Muscle layer of duodenum (tissue), 2 donors: ENCODE data around the gene LIMS4.
"Not testable (repeated sequence)": the region's sequence is repeated elsewhere in the genome, so short reads cannot be mapped to it uniquely, and the experiment has no call there.

Experiments
- H3K27ac ChIP-seq: one replicate; pipeline ENCODE4 v1.7.0; 2013; ENCODE audit warnings: mild to moderate bottlenecking, low read length
- H3K27me3 ChIP-seq: one replicate; pipeline ENCODE4 v1.7.0; 2013; ENCODE audit warnings: low read depth, mild to moderate bottlenecking, control low read depth, low read length
- H3K36me3 ChIP-seq, 2 donors: one replicate each; pipeline ENCODE4 v1.7.0; 2013; ENCODE audit warnings: low read length in 2 of 2, control low read depth in 1 of 2, mild to moderate bottlenecking in 1 of 2; ENCODE audit not compliant: insufficient read depth in 2 of 2, control insufficient read depth in 1 of 2
- H3K4me1 ChIP-seq, 2 donors: one replicate each; pipeline ENCODE4 v1.7.0; 2013; ENCODE audit warnings: low read length in 2 of 2, mild to moderate bottlenecking in 2 of 2, control low read depth in 1 of 2, moderate library complexity in 1 of 2; ENCODE audit not compliant: insufficient read depth in 2 of 2, control insufficient read depth in 1 of 2
- H3K4me3 ChIP-seq, 2 donors: one replicate each; pipeline ENCODE4 v1.7.0; 2013; ENCODE audit warnings: low read length in 2 of 2, low read depth in 1 of 2, mild to moderate bottlenecking in 1 of 2
- H3K9me3 ChIP-seq, 2 donors: one replicate each; pipeline ENCODE4 v1.7.0; 2013; ENCODE audit warnings: low read length in 2 of 2, control low read depth in 1 of 2, mild to moderate bottlenecking in 1 of 2; ENCODE audit not compliant: control insufficient read depth in 1 of 2
- donor health status: healthy.

LIMS4 gene

GRCh38 chr2:110446644-110447043 is 26.0 kb downstream of the LIMS4 start:
- H3K9me3 ChIP-seq, H3K27ac ChIP-seq, H3K4me3 ChIP-seq, H3K27me3 ChIP-seq, H3K36me3 ChIP-seq, H3K4me1 ChIP-seq: not testable (repeated sequence)

GRCh38 chr2:110443305-110444005 is 29.2 kb downstream of the LIMS4 start:
- H3K4me1 ChIP-seq, H3K9me3 ChIP-seq, H3K27ac ChIP-seq, H3K27me3 ChIP-seq, H3K36me3 ChIP-seq, H3K4me3 ChIP-seq: not testable (repeated sequence)

- not testable (repeated sequence) for H3K36me3 ChIP-seq, H3K27me3 ChIP-seq, H3K27ac ChIP-seq, H3K4me1 ChIP-seq, H3K9me3 ChIP-seq, H3K4me3 ChIP-seq
These were observed 30.7 kb downstream of the LIMS4 start for GRCh38 chr2:110441905-110442304.

- not testable (repeated sequence) for H3K27me3 ChIP-seq, H3K27ac ChIP-seq, H3K9me3 ChIP-seq, H3K4me1 ChIP-seq, H3K36me3 ChIP-seq, H3K4me3 ChIP-seq
These were observed 38.1 kb downstream of the LIMS4 start for GRCh38 chr2:110434565-110434964.

- not testable (repeated sequence) for H3K27ac ChIP-seq, H3K9me3 ChIP-seq, H3K36me3 ChIP-seq, H3K4me3 ChIP-seq, H3K4me1 ChIP-seq, H3K27me3 ChIP-seq
These were observed 46.9 kb downstream of the LIMS4 start for GRCh38 chr2:110425725-110426124.

GRCh38 chr2:110424421-110424820 is 48.2 kb downstream of the LIMS4 start:
- not testable (repeated sequence) for H3K27me3 ChIP-seq, H3K9me3 ChIP-seq, H3K4me3 ChIP-seq, H3K36me3 ChIP-seq, H3K4me1 ChIP-seq, H3K27ac ChIP-seq

- not testable (repeated sequence) for H3K36me3 ChIP-seq, H3K4me3 ChIP-seq, H3K27ac ChIP-seq, H3K9me3 ChIP-seq, H3K27me3 ChIP-seq, H3K4me1 ChIP-seq
These were observed 49.0 kb downstream of the LIMS4 start for GRCh38 chr2:110423574-110423962.

GRCh38 chr2:110422852-110423573 is 49.6 kb downstream of the LIMS4 start:
- H3K27ac ChIP-seq, H3K4me3 ChIP-seq, H3K4me1 ChIP-seq, H3K9me3 ChIP-seq, H3K27me3 ChIP-seq, H3K36me3 ChIP-seq: not testable (repeated sequence)

- not testable (repeated sequence) for H3K4me1 ChIP-seq, H3K27ac ChIP-seq, H3K36me3 ChIP-seq, H3K27me3 ChIP-seq, H3K4me3 ChIP-seq, H3K9me3 ChIP-seq
These were observed 51.8 kb downstream of the LIMS4 start for GRCh38 chr2:110420641-110421354.

- not testable (repeated sequence) for H3K4me3 ChIP-seq, H3K27me3 ChIP-seq, H3K36me3 ChIP-seq, H3K4me1 ChIP-seq, H3K9me3 ChIP-seq, H3K27ac ChIP-seq
These were observed 65.5 kb downstream of the LIMS4 start for GRCh38 chr2:110407142-110407541.

GRCh38 chr2:110404988-110405387 is 67.6 kb downstream of the LIMS4 start:
- not testable (repeated sequence) for H3K36me3 ChIP-seq, H3K4me1 ChIP-seq, H3K9me3 ChIP-seq, H3K27me3 ChIP-seq, H3K27ac ChIP-seq, H3K4me3 ChIP-seq

GRCh38 chr2:110404246-110404645 is 68.4 kb downstream of the LIMS4 start:
- H3K9me3 ChIP-seq, H3K27ac ChIP-seq, H3K36me3 ChIP-seq, H3K27me3 ChIP-seq, H3K4me3 ChIP-seq, H3K4me1 ChIP-seq: not testable (repeated sequence)
